GM15510 (cell line): Measurements from ENCODE around the gene LARGE1.

ENCODE experiments used
- POLR2A ChIP-seq: IDR thresholded peaks from 3 replicates; pipeline ENCODE4 v1.6.1; 2011; ENCODE audit warnings: borderline replicate concordance; ENCODE audit not compliant: insufficient read length; ENCODE audit errors: extremely low read depth

LARGE1 gene

GRCh38 chr22:33477120-33478111, 442.9 kb downstream of the LARGE1 start:
- TF ChIP-seq POLR2A, result no peak

- no peak for TF ChIP-seq POLR2A
Observed at GRCh38 chr22:33476716-33477115, 443.6 kb downstream of the LARGE1 start.

- no peak for TF ChIP-seq POLR2A
Observed at GRCh38 chr22:33476206-33476605, 444.1 kb downstream of the LARGE1 start.

- no peak for TF ChIP-seq POLR2A
Observed at GRCh38 chr22:33474587-33474986, 445.7 kb downstream of the LARGE1 start.

- TF ChIP-seq POLR2A, result no peak
Observed at GRCh38 chr22:33472462-33473344, 447.6 kb downstream of the LARGE1 start.

DNA sequence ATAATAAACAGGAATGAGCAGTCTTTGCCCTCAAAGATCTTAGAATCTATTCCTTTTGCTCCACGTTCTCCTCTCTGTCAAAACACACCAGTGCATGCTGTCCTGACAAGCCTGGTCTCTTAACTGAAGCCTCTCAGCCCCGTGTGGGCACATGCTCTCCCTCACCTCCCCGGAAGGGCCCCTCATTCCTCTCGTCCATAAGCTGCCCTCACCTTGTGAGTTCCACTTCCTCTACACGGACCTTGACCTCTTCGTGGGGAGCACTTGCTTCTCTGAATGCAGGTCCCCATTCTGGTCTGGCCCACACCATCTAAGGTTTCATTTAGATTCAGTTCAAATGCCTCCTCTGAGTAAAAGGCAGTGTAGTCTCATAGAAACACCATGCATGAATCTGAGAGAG, 449.8 kb downstream of the LARGE1 start:
- no peak for TF ChIP-seq POLR2A

GRCh38 chr22:33467620-33468095, 452.6 kb downstream of the LARGE1 start:
- TF ChIP-seq POLR2A, result no peak

DNA sequence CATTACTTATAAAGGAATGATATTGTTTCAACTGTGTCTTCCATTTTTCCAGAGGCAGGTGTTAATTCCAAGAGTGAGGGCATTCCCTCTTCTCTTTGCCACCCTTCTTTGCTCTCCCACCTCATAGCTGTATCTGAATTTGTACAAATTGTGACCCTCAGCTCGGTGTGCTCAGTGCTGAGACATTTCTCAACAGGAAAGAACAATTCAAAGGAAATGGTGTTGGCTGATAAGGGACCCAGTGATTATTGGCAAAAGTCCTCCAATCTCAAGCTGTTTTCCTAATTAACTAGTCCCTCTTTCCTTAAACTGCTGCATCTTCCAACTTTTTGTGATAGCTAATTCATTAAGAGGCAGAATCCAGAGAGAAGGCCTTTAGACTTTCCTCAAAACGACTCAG, 453.2 kb downstream of the LARGE1 start:
- no peak for TF ChIP-seq POLR2A

DNA sequence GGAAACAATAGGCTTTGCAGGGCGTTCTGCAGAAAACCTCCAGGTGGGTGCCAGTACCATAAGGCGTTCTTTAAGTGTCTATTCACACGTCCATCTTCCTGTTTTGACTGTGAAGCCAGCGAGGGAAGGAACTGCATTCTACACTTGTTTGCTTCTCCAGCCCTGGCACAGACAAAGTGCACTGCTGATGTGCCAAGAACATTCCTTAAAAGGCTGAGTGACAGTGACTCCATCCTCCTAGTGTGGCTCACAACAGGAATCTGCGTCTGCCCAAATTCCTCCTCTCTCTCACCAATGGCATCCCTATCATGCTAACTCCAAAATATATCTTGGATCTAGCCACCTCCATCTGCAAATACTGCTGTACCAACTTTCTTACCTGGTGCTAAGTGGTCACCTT, 454.7 kb downstream of the LARGE1 start:
- no peak for TF ChIP-seq POLR2A

DNA sequence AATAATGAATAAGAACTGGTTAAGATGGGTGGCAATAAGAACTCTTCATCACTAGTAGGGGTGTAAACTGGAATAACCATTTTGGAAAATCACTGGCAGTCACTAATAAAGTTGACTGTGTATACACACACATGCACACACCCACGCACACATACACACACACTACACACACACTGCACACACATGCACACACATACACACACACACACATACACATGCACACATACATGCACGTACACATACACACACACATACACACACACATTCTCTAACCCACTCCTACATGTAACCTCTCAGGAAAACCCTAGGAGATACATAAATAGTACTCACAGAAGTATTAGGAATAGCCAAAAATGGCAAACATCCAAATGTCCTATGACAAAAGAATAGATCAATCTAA, 455.6 kb downstream of the LARGE1 start:
- TF ChIP-seq POLR2A, result no peak

DNA sequence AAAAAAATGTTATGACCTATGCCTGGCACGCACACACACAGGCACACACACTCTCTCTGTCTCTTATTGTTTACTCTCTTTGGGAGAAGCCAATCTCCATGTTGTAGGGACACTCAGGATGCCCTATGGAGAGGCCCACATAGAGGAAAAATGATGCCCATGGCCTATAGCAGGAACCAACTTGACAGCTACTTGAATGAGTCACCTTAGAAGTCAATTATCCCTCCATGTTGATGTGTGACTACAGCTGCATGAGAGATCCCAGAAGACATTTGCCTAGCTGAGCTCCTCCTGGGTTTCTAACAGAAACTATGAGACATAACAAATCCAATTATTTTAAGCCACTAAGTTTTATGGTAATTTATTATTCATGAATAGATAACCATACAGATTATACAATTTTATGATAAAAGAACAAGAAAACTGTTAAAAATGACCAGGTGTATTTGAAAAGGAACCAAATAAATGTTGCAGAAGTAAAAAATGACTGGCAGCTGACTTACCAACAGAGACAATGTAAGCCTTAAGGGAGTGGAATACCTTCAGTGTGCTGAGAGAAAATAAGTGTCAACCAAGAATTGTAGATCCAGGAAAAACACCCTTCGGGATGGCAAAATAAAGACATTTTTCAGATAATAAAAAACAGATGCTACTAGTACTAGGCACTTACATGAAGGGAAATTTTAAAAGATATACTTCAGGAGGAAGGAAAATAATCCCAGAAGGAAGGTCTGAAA, 458.4 kb downstream of the LARGE1 start:
- TF ChIP-seq POLR2A, result no peak

- TF ChIP-seq POLR2A, result no peak
Observed at GRCh38 chr22:33459137-33459536, 461.1 kb downstream of the LARGE1 start.

GRCh38 chr22:33456511-33456910, 463.8 kb downstream of the LARGE1 start:
- no peak for TF ChIP-seq POLR2A

DNA sequence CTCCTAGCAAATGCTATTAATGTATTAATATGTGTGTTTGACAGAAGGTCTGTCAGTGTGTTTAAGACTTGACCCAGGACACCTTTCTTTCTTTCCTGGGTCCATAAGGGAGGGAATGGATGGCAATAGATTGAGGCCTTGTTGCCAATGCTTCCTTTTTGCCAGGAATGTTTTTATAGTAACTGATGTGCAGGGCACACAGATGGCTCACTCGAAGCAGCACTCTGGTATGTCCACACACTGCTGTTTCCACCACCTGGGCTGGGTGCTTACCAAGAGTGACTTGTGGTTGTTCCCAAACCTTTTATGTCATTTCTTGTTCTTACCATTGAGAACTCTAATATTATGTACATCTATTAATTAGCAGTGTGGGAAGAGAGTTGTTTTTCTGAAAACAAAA, 465.2 kb downstream of the LARGE1 start:
- TF ChIP-seq POLR2A, result no peak
